SK-N-SH treated with all-trans-retinoic acid at 6 μM for 48 hours (cell line): ENCODE measurements around the gene FFAR2.

Experiments
- ATAC-seq: fragments of 200-7000 bp; cut with Tn5 transposase; 3 replicates; pipeline ENCODE4 v1.9.1; 2020; ENCODE audit warnings: mild to moderate bottlenecking, moderate library complexity
- BACH2 ChIP-seq: fragments of 250-450 bp; sonication (Bioruptor Pico); IDR thresholded peaks from 2 replicates; pipeline ENCODE4 v1.9.0; 2021; ENCODE audit warnings: mild to moderate bottlenecking, borderline replicate concordance
- CREB5 ChIP-seq: fragments of 250-450 bp; sonication (Bioruptor Pico); IDR thresholded peaks from 2 replicates; pipeline ENCODE4 v1.5.1; 2020; ENCODE audit warnings: low read depth, mild to moderate bottlenecking, moderate library complexity
- CSDC2 ChIP-seq: fragments of 250-450 bp; sonication (Bioruptor Pico); IDR thresholded peaks from 2 replicates; pipeline ENCODE4 v1.5.0; 2020; ENCODE audit warnings: mild to moderate bottlenecking, moderate library complexity
- CSRNP3 ChIP-seq: fragments of 250-450 bp; sonication (Bioruptor Pico); IDR thresholded peaks from 2 replicates; pipeline ENCODE4 v1.5.1; 2021; ENCODE audit warnings: mild to moderate bottlenecking, moderate library complexity
- ESRRG ChIP-seq: fragments of 250-450 bp; sonication (Bioruptor Pico); IDR thresholded peaks from 2 replicates; pipeline ENCODE4 v1.6.1; 2021; ENCODE audit warnings: mild to moderate bottlenecking
- ISL1 ChIP-seq: fragments of 250-450 bp; sonication (Bioruptor Pico); IDR thresholded peaks from 2 replicates; pipeline ENCODE4 v2.1.2; 2022; ENCODE audit warnings: mild to moderate bottlenecking, moderate library complexity
- OSR1 ChIP-seq: fragments of 250-450 bp; sonication (Bioruptor Pico); IDR thresholded peaks from 2 replicates; pipeline ENCODE4 v1.8.0; 2022; ENCODE audit warnings: moderate library complexity, mild to moderate bottlenecking, inconsistent platforms
- PATZ1 ChIP-seq: fragments of 250-450 bp; sonication (Bioruptor Pico); IDR thresholded peaks from 2 replicates; pipeline ENCODE4 v1.8.0; 2020; ENCODE audit warnings: mild to moderate bottlenecking, moderate library complexity, borderline replicate concordance
- POU6F1 ChIP-seq: fragments of 250-450 bp; sonication (Bioruptor Pico); IDR thresholded peaks from 2 replicates; pipeline ENCODE4 v1.8.0; 2021; ENCODE audit warnings: low read depth, mild to moderate bottlenecking, moderate library complexity, borderline replicate concordance
- PPARA ChIP-seq: fragments of 250-450 bp; sonication (Bioruptor Pico); IDR thresholded peaks from 2 replicates; pipeline ENCODE4 v1.5.0; 2020; ENCODE audit warnings: mild to moderate bottlenecking, borderline replicate concordance
- RARB ChIP-seq: fragments of 250-450 bp; sonication (Bioruptor Pico); IDR thresholded peaks from 2 replicates; pipeline ENCODE4 v1.8.0; 2021; ENCODE audit warnings: mild to moderate bottlenecking, moderate library complexity
- SNAI2 ChIP-seq: fragments of 250-450 bp; sonication (Bioruptor Pico); IDR thresholded peaks from 2 replicates; pipeline ENCODE4 v1.5.0; 2020; ENCODE audit warnings: mild to moderate bottlenecking, moderate library complexity
- TCF4 ChIP-seq: fragments of 250-450 bp; sonication (Bioruptor Pico); IDR thresholded peaks from 2 replicates; pipeline ENCODE4 v1.8.0; 2021; ENCODE audit warnings: mild to moderate bottlenecking, moderate library complexity, borderline replicate concordance
- TSHZ2 ChIP-seq: fragments of 250-450 bp; sonication (Bioruptor Pico); IDR thresholded peaks from 2 replicates; pipeline ENCODE4 v1.5.0; 2020; ENCODE audit warnings: mild to moderate bottlenecking, moderate library complexity
- ZC3H10 ChIP-seq: fragments of 250-450 bp; sonication (Bioruptor Pico); IDR thresholded peaks from 2 replicates; pipeline ENCODE4 v1.5.1; 2021; ENCODE audit warnings: mild to moderate bottlenecking, moderate library complexity
- ZFP3 ChIP-seq: fragments of 250-450 bp; sonication (Bioruptor Pico); IDR thresholded peaks from 2 replicates; pipeline ENCODE4 v1.5.0; 2020; ENCODE audit warnings: mild to moderate bottlenecking, moderate library complexity
- ZFP30 ChIP-seq: fragments of 450-650 bp; formaldehyde crosslinking; IDR thresholded peaks from 2 replicates; pipeline ENCODE4 v1.5.0; 2022; ENCODE audit warnings: mild to moderate bottlenecking, moderate library complexity
- ZNF70 ChIP-seq: fragments of 450-650 bp; formaldehyde crosslinking; IDR thresholded peaks from 2 replicates; pipeline ENCODE4 v1.5.0; 2020; ENCODE audit warnings: mild to moderate bottlenecking, moderate library complexity
- ZNF8 ChIP-seq: fragments of 450-650 bp; formaldehyde crosslinking; IDR thresholded peaks from 2 replicates; pipeline ENCODE4 v1.5.0; 2020; ENCODE audit warnings: mild to moderate bottlenecking, moderate library complexity

The FFAR2 gene

GRCh38 chr19:35454663-35455062 is 6.6 kb downstream of the FFAR2 start:
- ATAC-seq, result no peak
- TF ChIP-seq TSHZ2 (CRISPR knock-in tag) (no peak), SNAI2 (CRISPR knock-in tag) (no peak), ZFP3 (no peak), PATZ1 (no peak), ZNF70 (CRISPR knock-in tag) (no peak), ZC3H10 (CRISPR knock-in tag) (no peak), OSR1 (no peak), TCF4 (no peak), CREB5 (CRISPR knock-in tag) (no peak), CSDC2 (CRISPR knock-in tag) (no peak), BACH2 (no peak), CSRNP3 (CRISPR knock-in tag) (no peak), ISL1 (CRISPR knock-in tag) (no peak), POU6F1 (CRISPR knock-in tag) (no peak), ZNF8 (CRISPR knock-in tag) (no peak), ESRRG (CRISPR knock-in tag) (no peak)

- no peak for TF ChIP-seq RARB (CRISPR knock-in tag)
- no peak for TF ChIP-seq PPARA (CRISPR knock-in tag)
- no peak for TF ChIP-seq TSHZ2 (CRISPR knock-in tag)
- no peak for TF ChIP-seq ESRRG (CRISPR knock-in tag)
- TF ChIP-seq ZNF8 (CRISPR knock-in tag), result no peak
- no peak for TF ChIP-seq ZFP30 (CRISPR knock-in tag)
- no peak for TF ChIP-seq POU6F1 (CRISPR knock-in tag)
- TF ChIP-seq ZC3H10 (CRISPR knock-in tag), result no peak
- TF ChIP-seq ZNF70 (CRISPR knock-in tag), result no peak
- no peak for TF ChIP-seq OSR1
- TF ChIP-seq BACH2, result no peak
- no peak for TF ChIP-seq PATZ1
- ATAC-seq, result no peak
Measured at GRCh38 chr19:35455616-35456201, 7.7 kb downstream of the FFAR2 start.
